HK-2 (cell line): ENCODE measurements around the gene NT5DC3.

Experiments used
- DNase-seq: peaks from one replicate; pipeline ENCODE4 v3.0.0-alpha.2; 2018; ENCODE audit not compliant: unreplicated experiment

NT5DC3 gene

DNA sequence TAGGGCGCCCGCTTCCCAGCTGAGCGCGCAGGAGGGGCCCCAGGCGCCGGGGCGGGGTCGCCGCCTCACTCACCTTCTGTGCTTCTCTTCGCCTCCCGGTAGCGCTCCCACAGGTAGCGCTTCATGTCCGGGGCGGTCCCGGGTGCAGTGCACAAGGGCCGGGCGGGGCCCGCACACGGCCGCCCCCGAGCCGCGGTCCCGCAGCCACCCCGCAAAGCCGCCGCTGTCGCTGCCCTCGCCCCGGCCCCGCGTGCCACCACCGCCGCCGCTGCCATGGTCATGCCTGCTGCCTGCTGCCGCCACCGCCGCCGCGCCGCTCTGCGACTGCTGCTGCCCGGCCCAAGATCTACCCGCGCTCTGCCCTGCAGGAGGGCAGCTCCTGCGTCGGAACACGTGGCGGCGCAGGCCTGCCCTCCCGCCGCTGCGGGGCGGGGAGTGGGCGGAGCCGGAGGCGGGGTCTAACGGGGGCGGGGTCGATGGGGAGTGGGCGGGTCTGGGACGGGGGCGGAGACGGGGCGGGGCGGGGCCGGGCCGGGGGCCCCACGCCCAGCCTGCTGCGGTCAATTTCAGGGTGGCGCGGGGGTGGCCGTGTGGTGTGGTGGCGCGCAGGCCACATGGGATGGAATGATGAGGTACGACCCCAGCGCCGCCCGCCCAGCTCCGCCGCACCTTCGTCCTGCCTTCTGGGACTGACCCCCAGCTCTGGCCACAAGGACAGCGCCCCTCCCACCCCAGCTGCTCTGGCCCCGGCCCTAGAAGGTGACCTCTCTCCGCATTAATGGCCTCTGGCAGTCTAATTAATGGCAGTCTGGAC, at the start of gene NT5DC3:
Gene NT5DC3 (minus strand): TSS at position 359 of the 814 bp plus-strand sequence. CDS start 78 bp downstream, at position 281.
- DNase-seq = peak; percentile 91

DNA sequence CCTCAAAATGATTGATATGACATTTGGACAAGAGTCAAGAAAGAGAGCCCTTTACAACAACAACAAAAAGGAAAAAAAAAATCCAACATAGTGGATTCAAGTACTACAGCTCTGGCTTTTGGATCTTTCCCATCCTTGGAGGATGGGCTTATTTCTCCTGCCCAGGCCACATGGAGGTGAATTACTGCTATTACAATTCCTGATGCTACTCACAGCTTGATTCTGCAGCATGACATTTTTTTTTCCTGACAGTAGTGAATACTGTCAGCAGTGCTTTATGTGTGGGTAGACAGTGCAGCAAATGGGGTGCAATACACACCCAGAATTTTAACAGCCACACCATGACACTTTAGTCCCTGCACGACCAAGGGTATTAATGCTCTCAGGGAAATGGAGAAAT, 46.7 kb upstream of the NT5DC3 start:
- DNase-seq = no peak

DNA sequence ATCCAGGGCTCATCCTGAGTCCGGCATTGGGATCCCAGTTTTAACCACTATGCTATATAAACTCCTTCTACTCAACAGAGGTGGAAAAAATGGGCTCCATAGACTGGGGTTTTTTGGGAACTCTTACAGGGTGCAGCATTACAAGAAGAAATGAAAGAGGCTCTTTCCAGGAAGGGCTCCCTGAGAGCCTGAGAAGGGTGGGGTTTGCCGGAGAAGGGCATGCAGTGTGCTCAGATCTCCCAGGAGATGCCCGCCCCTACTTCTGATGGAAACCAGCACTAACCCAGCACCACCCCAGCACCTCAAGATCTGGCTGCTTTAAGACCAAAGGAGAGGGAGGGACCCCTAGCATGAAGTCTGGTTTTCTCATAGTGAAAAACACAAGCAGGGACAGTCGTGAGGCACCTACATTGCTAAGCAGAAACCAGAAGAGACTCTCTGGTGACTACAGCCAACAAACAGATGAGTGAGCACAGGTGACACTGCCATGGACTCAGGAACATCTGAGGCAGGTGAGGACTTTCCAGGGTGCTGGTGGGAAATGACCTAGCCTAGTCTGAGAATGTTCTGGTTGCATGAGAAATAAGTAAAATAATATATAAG, 45.3 kb upstream of the NT5DC3 start:
- DNase-seq = no peak

DNA sequence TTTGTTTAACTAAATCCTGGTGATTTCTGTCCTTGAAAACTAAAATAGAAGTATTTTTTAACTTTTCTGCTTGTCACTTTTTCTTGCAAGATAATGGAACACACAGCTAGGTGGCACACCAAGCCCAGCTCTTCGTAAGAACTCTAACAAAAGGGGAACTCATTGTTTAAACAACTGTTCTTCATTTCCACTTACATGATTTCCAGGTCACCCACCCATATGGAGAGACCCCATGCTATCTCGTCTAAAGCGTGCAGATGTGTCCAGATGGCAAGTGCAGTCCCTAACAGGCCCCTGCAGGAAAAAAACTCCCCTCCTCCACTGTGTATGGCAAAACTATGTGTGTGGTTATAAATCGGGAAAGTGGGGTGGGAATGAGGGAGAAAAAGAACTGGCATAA, 43.3 kb upstream of the NT5DC3 start:
- DNase-seq = no peak

DNA sequence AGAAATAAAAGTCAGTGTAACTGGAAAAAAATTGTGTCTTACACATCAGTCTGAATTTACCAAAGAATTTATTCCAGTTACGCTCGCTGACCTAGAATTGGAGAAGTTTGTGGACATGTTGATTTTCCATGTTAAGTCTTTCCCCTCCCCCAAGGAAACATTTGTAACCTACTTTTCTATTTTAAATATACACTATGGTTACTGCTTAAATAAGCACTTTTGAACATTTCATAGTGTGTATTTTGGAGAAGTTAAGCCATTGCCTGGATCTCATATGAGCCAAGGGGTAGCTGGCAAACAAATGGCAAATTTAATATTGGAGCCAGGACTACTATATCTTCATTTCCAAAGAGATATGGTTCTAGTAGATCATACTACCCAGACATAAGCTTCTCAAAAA, 42.9 kb upstream of the NT5DC3 start:
- DNase-seq = no peak

DNA sequence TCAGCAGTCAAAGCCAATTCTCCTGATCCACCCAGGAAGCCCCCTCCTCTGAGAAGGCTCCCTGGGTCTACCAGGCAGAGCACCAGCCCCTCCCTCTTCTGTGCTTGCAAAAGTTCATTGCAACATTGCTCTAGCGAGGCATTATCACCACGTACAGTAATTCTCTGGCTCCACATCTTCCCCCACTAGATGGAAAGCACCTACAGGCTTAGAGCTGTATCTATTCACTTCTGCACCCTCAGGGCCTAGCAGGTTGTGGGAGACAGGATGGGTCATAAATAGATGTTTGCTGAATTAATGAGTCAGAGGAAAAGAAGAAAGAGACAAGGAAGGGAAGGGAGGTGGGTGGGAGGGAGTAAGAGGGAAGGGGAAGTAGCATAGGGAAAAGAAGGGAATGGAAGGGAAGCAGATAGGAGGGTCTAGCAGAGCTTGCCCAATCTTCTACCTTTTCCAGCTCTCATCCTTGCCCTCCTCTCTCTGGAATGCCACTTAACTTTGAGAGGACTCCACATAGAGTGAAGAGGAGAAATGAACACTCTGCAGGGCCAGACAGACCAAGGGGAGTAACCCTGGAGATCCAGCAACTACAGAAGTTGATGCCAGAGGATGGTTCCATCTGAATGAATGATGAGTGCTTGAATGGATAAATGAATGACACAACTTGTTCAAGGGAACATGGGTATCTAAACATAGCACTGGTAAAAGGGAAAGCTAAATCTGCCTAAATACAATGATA, 42.0 kb upstream of the NT5DC3 start:
- DNase-seq = no peak

DNA sequence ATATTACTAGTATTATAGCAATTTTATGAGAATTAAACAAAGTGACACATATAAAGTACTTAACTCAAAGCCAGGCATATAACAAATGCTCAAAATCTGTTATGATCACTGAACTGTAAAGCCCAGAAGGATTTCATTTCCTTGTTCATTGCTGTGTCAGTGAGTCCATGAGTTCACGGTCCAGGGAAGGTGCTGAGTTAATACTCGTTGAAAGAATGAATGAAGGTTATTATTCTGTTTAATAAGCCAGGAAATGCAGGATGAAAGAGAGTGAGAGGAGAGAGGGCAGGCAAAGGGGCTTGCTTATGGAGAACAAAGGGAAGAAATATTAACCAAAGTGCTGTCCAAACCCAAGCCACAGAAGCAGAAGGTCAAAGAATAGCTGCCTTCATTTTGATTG, 40.2 kb upstream of the NT5DC3 start:
- no peak for DNase-seq

DNA sequence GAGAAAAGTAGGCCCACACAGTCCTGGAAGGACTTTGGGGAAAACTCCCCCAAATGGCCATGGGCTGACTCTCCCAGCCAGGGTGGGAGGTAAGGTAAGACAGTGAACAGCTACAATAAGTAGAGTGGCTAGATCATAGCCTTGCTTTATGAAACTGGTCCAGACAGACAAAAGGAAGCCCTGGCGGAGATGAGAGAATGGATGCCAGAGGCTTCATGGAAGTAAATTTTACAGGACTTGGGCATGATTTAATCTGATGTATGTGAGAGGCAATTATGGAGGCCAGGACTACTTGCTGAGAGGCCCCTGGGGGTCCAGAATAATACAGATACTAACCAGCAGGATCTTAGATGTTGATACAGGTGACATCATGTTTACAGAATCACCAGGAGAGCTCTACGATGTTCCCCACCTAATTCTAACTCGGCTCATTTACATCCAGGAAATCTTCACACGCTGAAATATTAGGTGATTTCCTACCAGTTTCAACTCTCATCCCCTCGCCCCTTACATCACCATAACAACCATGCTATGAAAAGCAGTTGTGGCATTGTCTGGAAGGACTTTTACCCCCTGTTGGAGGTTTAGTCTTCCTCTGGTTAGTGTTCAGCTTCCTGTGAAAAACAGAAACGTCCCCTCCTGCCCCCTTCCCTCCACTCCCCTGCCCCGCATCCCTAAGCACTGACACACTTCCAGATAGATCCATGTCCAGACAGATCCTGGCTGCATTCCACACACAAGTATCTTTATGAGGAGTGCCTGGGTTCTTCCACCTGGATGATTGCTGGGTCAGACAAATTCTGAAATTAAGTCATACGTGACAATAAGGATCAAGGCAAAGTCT, 39.5 kb upstream of the NT5DC3 start:
- DNase-seq = no peak

DNA sequence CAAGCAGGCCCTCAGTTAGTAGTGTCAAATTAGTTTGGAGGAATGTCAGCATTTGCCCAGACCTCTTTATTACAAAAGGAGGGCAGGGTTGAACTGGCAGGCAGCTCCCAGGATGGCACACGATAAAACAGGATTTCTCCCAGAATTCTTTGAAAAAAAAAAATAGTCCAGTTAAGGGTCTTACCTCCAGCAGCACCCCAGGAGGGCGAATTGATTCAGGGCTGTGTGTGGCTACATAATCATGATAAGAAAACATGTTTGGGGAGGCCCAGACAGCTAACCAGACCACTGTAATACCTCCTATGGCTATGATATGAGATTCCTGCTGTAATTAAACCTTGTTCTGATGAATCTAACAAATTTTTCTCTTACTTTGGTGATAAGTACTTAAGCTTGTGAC, 38.8 kb upstream of the NT5DC3 start:
- DNase-seq = no peak

DNA sequence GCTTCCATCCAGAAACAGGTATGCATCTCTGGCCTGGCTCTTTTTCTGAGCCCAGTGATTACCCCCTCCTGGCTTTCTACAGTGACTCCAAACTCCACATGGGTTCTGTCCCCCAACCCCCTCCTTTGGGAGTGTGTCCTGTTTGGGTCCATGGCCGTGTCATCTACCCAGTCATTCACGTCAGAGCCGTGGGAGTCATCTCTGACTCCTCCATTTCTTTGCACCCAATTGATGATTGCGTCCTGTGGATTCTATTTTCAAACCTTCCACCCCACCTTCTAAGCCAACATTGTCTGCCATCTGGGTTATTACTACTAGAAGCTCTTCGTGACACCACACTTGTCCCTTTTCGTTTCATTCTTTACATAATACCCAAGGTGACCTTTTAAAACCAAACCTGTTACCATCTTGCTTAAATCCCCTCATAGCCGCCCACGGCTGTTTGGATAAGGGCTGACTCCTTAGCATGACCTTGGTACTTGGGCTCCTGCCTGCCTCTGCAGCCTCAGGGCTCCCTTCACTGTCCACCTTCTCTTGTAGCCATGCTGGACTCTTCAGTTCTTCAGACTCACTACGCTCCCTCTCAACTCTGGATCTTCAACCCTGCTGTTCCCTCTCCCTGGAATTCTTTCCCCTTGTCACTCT, 38.1 kb upstream of the NT5DC3 start:
- no peak for DNase-seq

DNA sequence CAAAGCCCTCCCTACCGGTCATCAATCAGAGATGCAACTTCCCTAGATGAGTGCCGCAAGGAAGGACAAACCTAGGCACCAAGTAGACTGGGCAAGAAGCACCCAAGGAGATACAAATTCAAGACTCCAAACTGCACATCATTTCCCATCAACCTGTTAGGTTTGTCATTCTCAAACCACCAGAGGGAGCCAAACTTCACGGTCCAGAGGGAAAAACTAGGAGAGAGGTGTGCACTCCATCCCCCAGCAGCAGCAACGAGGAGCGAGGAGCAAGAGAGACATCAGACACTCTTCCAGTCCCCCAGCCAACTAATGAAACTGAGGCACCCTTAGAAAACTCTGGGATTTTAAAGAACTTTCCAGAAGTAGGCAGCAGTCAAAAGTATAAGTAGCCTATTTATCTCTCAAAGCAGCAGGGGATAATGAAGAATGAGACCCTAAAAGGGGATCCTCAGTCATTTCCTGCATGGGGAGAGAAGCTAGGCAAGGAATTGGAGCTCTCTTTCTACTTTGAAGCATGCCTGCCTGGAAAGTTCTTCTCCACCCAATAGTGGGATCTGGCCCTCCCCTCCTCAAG, 37.0 kb upstream of the NT5DC3 start:
- peak; percentile 55 for DNase-seq

DNA sequence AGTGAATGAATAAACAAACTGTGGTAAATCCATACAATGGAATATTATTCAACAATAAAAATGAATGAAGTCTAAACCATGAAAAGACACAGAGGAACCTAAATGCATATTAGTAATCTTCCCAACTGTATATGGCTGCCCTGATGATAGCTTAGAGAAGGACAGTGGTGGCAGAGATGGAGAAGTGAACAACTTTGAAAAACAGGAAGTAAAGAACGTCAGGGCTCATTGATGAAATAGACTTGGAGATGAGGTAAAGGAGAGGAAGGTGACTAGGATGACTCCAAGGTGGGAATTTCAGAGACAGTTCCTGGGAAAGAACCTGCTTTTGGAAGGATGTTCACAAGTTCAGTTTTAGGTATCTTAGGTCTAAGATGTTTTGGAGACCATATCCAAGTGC, 36.3 kb upstream of the NT5DC3 start:
- no peak for DNase-seq

DNA sequence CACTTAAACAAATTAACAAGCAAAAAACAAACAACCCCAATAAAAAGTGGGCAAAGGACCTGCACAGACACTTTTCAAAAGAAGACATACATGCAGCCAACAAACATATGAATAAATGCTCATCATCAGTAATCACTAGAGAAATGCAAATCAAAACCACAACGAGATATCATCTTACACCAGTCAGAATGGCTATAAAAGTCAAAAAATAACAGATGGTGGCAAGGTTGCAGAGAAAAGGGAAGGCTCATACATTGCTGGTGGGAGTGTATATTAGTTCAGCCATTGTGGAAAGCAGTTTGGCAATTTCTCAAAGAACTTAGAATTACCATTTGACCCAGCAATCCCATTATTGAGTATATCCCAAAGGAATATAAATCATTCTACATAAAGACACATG, 34.6 kb upstream of the NT5DC3 start:
- DNase-seq = no peak

DNA sequence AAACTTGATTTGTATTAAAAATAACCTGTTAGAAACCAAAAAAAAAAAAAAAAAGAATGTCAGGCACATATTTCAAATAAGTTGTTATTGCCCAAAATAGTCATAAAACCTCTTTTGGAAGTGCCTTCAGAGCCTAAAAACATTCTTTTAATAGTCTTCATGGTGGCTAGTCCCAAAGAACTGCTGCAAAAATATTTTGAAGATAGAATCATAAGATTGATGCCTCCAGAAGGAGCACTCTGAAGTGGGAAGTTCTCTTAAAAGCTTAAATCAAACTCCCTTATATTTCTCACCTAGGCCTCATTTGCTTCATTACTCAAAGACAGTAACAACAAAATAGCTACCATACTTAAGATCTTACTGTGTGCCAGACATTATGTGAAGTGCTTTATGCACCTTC, 27.2 kb upstream of the NT5DC3 start:
- DNase-seq = no peak

DNA sequence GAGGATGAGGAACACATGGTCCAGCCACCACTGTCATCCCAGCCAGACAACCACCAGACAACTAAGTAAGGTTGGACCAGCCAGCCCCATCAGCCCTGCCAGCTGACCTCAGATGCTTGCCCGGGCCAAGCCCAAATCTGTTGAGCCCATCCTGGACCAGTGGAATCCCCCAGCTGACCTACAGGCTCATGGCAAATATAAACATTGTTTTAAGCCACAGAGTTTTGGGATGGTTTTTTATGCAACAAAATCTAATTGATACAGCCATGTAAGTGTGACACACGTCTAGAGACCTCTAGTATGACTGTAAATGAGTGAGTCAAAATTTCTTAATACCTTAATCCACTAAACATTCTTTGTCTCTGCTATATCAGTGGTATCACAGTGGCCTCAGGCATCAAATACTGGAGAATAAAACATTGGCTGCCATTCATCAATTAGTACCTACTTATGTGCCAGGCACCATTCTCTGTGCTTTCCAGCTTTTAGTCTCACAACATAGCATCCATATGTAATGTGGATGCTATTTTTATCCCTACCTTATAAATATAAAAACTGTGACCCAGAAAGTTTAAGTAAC, 24.2 kb upstream of the NT5DC3 start:
- no peak for DNase-seq

DNA sequence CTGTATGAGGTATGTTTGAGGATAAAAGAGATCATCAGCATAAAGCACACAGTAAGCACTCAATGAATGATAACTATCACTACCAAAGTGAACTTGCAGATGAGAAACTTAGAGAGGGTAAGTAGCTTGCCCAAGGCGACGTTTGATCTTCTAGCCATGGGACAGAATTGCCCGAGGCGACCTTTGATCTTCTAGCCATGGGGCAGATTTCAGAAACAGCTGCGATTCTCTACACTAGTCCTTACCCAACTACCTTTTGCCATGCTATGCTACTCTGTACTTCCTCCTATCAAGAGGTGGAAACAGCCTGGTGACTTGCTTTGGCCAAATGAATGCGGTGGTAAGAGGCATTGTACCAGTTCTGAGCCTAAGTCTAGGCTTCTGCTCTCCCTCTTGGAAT, 23.7 kb upstream of the NT5DC3 start:
- no peak for DNase-seq

DNA sequence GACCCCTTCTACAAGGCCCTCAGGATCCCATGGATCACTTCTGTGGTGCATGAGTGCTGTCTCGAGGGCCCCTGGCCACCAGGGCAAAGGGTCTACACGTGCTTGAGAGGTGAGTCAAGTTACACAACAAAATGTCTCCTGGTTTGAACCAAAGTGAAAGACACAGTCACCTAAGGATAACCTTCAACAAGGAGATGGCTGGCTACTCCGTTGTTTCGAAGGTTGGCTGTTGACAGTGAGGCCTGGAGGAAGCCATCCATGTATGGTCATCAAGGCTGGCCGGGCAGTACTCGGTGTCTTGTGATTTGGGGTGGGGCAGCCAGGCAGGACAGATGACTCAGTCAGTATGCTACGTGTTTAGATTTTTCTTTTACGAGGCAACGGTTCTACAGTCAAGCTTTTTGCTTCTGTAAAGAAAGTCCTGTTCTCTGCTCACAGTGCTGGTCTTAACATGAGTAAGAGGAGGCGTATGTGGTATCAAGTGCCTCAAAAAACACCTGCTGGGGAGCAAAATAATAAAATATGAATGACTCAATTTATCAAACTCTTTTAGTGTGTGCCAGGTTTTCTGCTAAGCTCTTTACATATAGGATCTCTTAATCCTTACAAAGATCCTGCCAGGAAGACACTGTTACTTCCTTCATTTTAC, 18.0 kb upstream of the NT5DC3 start:
- peak; percentile 86 for DNase-seq

DNA sequence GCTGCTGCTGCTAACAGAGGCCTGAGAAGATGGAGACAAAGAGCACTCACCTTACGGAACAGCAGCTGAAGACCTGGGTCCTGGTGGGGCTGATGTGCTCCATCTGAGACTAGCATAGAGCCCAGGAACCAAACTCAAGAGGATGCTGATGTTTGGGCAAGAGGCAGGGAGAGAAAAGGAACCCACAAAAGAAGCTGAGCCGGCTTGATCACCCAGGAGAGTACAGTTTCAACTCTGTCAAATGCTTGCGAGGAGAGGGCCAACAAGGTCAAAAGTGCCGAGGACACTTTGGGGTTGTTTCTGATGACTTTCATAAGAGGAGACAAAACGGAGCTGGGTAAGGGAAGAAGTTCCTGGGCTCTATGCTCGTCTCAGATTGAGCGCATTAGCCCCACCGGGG, 17.3 kb upstream of the NT5DC3 start:
- DNase-seq = no peak

DNA sequence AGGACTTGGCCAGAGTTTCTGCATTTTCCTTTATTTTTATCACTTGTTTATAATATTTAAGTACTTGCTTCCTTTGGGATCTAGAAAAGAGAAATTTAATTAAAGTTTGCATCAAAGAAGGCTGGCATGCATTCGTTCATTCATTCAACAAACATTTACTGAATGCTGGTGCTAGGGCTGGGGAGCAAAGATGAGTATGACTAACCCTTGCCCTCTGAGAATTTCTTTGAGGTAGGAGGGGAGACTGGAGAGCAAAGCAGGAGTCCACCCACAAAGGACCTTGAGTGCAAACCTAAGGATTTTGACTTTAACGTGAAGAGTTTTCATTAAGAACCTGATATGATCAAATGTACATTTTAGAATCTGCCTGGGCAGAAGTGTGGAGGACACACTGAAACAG, 16.1 kb upstream of the NT5DC3 start:
- no peak for DNase-seq
